HEK293 (cell line): ENCODE data around the gene INSIG2.

Experiments
- CTCF ChIA-PET: fragments of 350-600 bp; formaldehyde crosslinking; extraction: SDS; loops from one replicate; lab custom pipeline; 2021; ENCODE audit warnings: antibody characterized with exemption; lab: Yijun Ruan, JAX
- POLR2A ChIA-PET: fragments of 300-600 bp; formaldehyde crosslinking; extraction: SDS; loops from one replicate; lab custom pipeline; 2020; ENCODE audit warnings: antibody characterized with exemption, inconsistent platforms; lab: Yijun Ruan, JAX
- H3K27ac ChIP-seq: fragments of 200-500 bp; sonication (Bioruptor generic); 2 replicates; pipeline ENCODE4 v1.5.1; 2014; ENCODE audit warnings: low read depth, low read length, control low read depth, inconsistent platforms; ENCODE audit errors: extremely low read depth
- H3K36me3 ChIP-seq, 2 experiments: fragments of 200-500 bp in 1 of 2; sonication (Bioruptor generic) in 1 of 2; 1 replicate in 1 of 2; 2 replicates in 1 of 2; pipeline ENCODE4 v1.5.1; 2014 to 2017; ENCODE audit warnings: inconsistent platforms in 2 of 2, low read length in 2 of 2; ENCODE audit not compliant: control insufficient read depth in 2 of 2, insufficient read depth in 1 of 2
- H3K4me1 ChIP-seq: fragments of 200-500 bp; sonication (Bioruptor generic); 2 replicates; pipeline ENCODE4 v1.5.1; 2014; ENCODE audit warnings: mild to moderate bottlenecking, low read length, inconsistent platforms; ENCODE audit not compliant: control insufficient read depth, insufficient read depth
- H3K4me3 ChIP-seq: 2 replicates; pipeline ENCODE4 v1.5.1; 2011; ENCODE audit warnings: low read depth, mild to moderate bottlenecking, control low read depth, low read length, moderate library complexity
- H3K9me3 ChIP-seq: fragments of 200-500 bp; sonication (Bioruptor generic); 2 replicates; pipeline ENCODE4 v1.5.1; 2014; ENCODE audit warnings: low read depth, low read length, inconsistent platforms; ENCODE audit not compliant: control insufficient read depth, insufficient read depth
- BCL11B ChIP-seq: fragments of 450-650 bp; formaldehyde crosslinking; IDR thresholded peaks from 2 replicates; pipeline ENCODE4 v1.5.1; 2016; ENCODE audit warnings: low read depth, missing biosample characterization, missing genetic modification characterization
- GFI1B ChIP-seq: fragments of 450-650 bp; formaldehyde crosslinking; IDR thresholded peaks from 2 replicates; pipeline ENCODE4 v1.5.1; 2016; ENCODE audit warnings: missing biosample characterization, missing genetic modification characterization
- GLIS2 ChIP-seq: fragments of 450-650 bp; formaldehyde crosslinking; IDR thresholded peaks from 2 replicates; pipeline ENCODE4 v1.5.1; 2016; ENCODE audit warnings: missing biosample characterization, missing genetic modification characterization
- HOXA7 ChIP-seq: sonication (generic); formaldehyde crosslinking; IDR thresholded peaks from 2 replicates; pipeline ENCODE4 v1.8.1; 2022; ENCODE audit warnings: missing genetic modification reagents, borderline replicate concordance
- KLF10 ChIP-seq: fragments of 450-650 bp; IDR thresholded peaks from 2 replicates; pipeline ENCODE4 v1.5.1; 2018; ENCODE audit warnings: missing biosample characterization, mild to moderate bottlenecking, missing genetic modification characterization
- MYNN ChIP-seq: fragments of 450-650 bp; formaldehyde crosslinking; IDR thresholded peaks from 2 replicates; pipeline ENCODE4 v1.5.1; 2016; ENCODE audit warnings: missing biosample characterization, missing genetic modification characterization, borderline replicate concordance
- PRDM1 ChIP-seq: fragments of 450-650 bp; formaldehyde crosslinking; IDR thresholded peaks from 2 replicates; pipeline ENCODE4; 2016; ENCODE audit warnings: missing biosample characterization, missing genetic modification characterization
- SCRT2 ChIP-seq: fragments of 450-650 bp; formaldehyde crosslinking; IDR thresholded peaks from 2 replicates; pipeline ENCODE4 v1.5.1; 2016; ENCODE audit warnings: missing biosample characterization, missing genetic modification characterization
- SETDB1 ChIP-seq: IDR thresholded peaks from one replicate; pipeline ENCODE4 v1.6.1; 2017; ENCODE audit warnings: mild to moderate bottlenecking, low read length, moderate library complexity, mixed read lengths; ENCODE audit not compliant: insufficient read length
- ZBTB17 ChIP-seq: fragments of 450-650 bp; formaldehyde crosslinking; IDR thresholded peaks from 2 replicates; pipeline ENCODE4 v1.5.1; 2016; ENCODE audit warnings: missing biosample characterization, missing genetic modification characterization
- ZBTB20 ChIP-seq: fragments of 450-650 bp; formaldehyde crosslinking; IDR thresholded peaks from 2 replicates; pipeline ENCODE4 v1.5.1; 2016; ENCODE audit warnings: missing biosample characterization, missing genetic modification characterization
- ZNF114 ChIP-seq: fragments of 450-650 bp; formaldehyde crosslinking; IDR thresholded peaks from 2 replicates; pipeline ENCODE4 v1.5.0; 2017; ENCODE audit warnings: missing biosample characterization, missing genetic modification characterization
- ZNF138 ChIP-seq: fragments of 450-650 bp; formaldehyde crosslinking; IDR thresholded peaks from 2 replicates; pipeline ENCODE4 v1.5.1; 2016; ENCODE audit warnings: missing biosample characterization, missing genetic modification characterization, borderline replicate concordance
- ZNF157 ChIP-seq: fragments of 450-650 bp; formaldehyde crosslinking; IDR thresholded peaks from 2 replicates; pipeline ENCODE4 v1.5.1; 2016; ENCODE audit warnings: missing biosample characterization, missing genetic modification characterization
- ZNF175 ChIP-seq: fragments of 450-650 bp; formaldehyde crosslinking; IDR thresholded peaks from 2 replicates; pipeline ENCODE4 v1.5.1; 2016; ENCODE audit warnings: missing biosample characterization, missing genetic modification characterization
- ZNF19 ChIP-seq: fragments of 450-650 bp; formaldehyde crosslinking; IDR thresholded peaks from 2 replicates; pipeline ENCODE4; 2016; ENCODE audit warnings: missing biosample characterization, missing genetic modification characterization, low read depth
- ZNF449 ChIP-seq: fragments of 450-650 bp; formaldehyde crosslinking; IDR thresholded peaks from 2 replicates; pipeline ENCODE4 v1.5.1; 2017; ENCODE audit warnings: missing biosample characterization, mild to moderate bottlenecking, missing genetic modification characterization, moderate library complexity
- ZNF473 ChIP-seq: fragments of 450-650 bp; formaldehyde crosslinking; IDR thresholded peaks from 2 replicates; pipeline ENCODE4 v1.5.1; 2017; ENCODE audit warnings: missing biosample characterization, missing genetic modification characterization
- ZNF521 ChIP-seq: fragments of 450-650 bp; formaldehyde crosslinking; IDR thresholded peaks from 2 replicates; pipeline ENCODE4 v1.5.1; 2017; ENCODE audit warnings: missing biosample characterization, mild to moderate bottlenecking, missing genetic modification characterization
- ZNF555 ChIP-seq: fragments of 450-650 bp; formaldehyde crosslinking; conservative IDR thresholded peaks from 2 replicates; pipeline ENCODE4 v1.5.1; 2017; ENCODE audit warnings: missing biosample characterization, mild to moderate bottlenecking, missing genetic modification characterization, inconsistent platforms
- ZNF571 ChIP-seq: fragments of 450-650 bp; formaldehyde crosslinking; IDR thresholded peaks from 2 replicates; pipeline ENCODE4 v1.5.0; 2017; ENCODE audit warnings: missing biosample characterization, missing genetic modification characterization
- ZNF626 ChIP-seq: fragments of 450-650 bp; sonication (Bioruptor Pico); formaldehyde crosslinking; IDR thresholded peaks from 2 replicates; pipeline ENCODE4 v1.5.1; 2018; ENCODE audit warnings: missing biosample characterization, missing genetic modification characterization, inconsistent platforms
- ZNF76 ChIP-seq: fragments of 450-650 bp; formaldehyde crosslinking; IDR thresholded peaks from 2 replicates; pipeline ENCODE4; 2016; ENCODE audit warnings: low read depth, missing biosample characterization, missing genetic modification characterization, borderline replicate concordance
- ZNF768 ChIP-seq: fragments of 450-650 bp; formaldehyde crosslinking; IDR thresholded peaks from 2 replicates; pipeline ENCODE4 v1.5.1; 2018; ENCODE audit warnings: missing biosample characterization, mild to moderate bottlenecking, missing genetic modification characterization
- ZNF785 ChIP-seq: fragments of 450-650 bp; formaldehyde crosslinking; IDR thresholded peaks from 2 replicates; pipeline ENCODE4 v1.5.1; 2016; ENCODE audit warnings: missing biosample characterization, missing genetic modification characterization
- ZNF830 ChIP-seq: fragments of 450-650 bp; IDR thresholded peaks from 2 replicates; pipeline ENCODE4 v1.5.0; 2018; ENCODE audit warnings: missing biosample characterization, missing genetic modification characterization, low read depth, mild to moderate bottlenecking, moderate library complexity
- TF ChIP-seq, protein P1 (sequence below): fragments of 450-650 bp; IDR thresholded peaks from 2 replicates; pipeline ENCODE4 v1.5.1; 2018; ENCODE audit warnings: missing biosample characterization, mild to moderate bottlenecking, missing genetic modification characterization
- TF ChIP-seq, protein P2 (sequence below): fragments of 450-650 bp; formaldehyde crosslinking; IDR thresholded peaks from 2 replicates; pipeline ENCODE4 v1.5.1; 2016; ENCODE audit warnings: missing biosample characterization, missing genetic modification characterization
- TF ChIP-seq, protein P3 (sequence below): sonication (generic); formaldehyde crosslinking; IDR thresholded peaks from 2 replicates; pipeline ENCODE4 v1.8.1; 2022; ENCODE audit warnings: mild to moderate bottlenecking, moderate library complexity, missing genetic modification reagents

INSIG2 gene

GRCh38 chr2:118103951-118104940, 16.0 kb downstream of the INSIG2 start:
- TF ChIP-seq SCRT2 (tag by site-specific recombination) (no peak), ZNF830 (no peak), ZNF114 (tag by site-specific recombination) (no peak), ZNF768 (no peak), PRDM1 (tag by site-specific recombination) (no peak), ZNF76 (no peak), ZNF157 (no peak), ZNF555 (tag by site-specific recombination) (no peak), ZBTB20 (tag by site-specific recombination) (no peak), KLF10 (tag by site-specific recombination) (no peak), GLIS2 (tag by site-specific recombination) (no peak), ZNF473 (no peak), ZNF19 (tag by site-specific recombination) (no peak)
- TF ChIP-seq, protein P1, sequence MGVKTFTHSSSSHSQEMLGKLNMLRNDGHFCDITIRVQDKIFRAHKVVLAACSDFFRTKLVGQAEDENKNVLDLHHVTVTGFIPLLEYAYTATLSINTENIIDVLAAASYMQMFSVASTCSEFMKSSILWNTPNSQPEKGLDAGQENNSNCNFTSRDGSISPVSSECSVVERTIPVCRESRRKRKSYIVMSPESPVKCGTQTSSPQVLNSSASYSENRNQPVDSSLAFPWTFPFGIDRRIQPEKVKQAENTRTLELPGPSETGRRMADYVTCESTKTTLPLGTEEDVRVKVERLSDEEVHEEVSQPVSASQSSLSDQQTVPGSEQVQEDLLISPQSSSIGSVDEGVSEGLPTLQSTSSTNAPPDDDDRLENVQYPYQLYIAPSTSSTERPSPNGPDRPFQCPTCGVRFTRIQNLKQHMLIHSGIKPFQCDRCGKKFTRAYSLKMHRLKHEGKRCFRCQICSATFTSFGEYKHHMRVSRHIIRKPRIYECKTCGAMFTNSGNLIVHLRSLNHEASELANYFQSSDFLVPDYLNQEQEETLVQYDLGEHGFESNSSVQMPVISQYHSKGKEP (tag by site-specific recombination): no peak
- no peak overlapping the region for H3K27ac ChIP-seq
- H3K4me1 ChIP-seq: no peaks in the 10 kb centered on the region
- no peaks in the 10 kb centered on the region for H3K9me3 ChIP-seq
- no peak overlapping the region for H3K4me3 ChIP-seq
- CTCF ChIA-PET: interaction anchor here (0.6 kb wide), 1 partner anchor 684 kb away, joined by 4 read pairs; no protein-coding TSS in a partner anchor
- peaks cover 14 to 31% of the 10 kb centered on the region in 2 experiments; a peak in 2 of 3 replicates for H3K36me3 ChIP-seq
- POLR2A ChIA-PET: interaction anchor here (0.5 kb wide), 1 partner anchor 88 kb away, joined by 3 read pairs; no protein-coding TSS in a partner anchor

- H3K36me3 ChIP-seq: peaks cover 21 to 40% of the 10 kb centered on the region in 2 experiments; a peak in 2 of 3 replicates
- no peaks in the 10 kb centered on the region for H3K9me3 ChIP-seq
- CTCF ChIA-PET: interaction anchor here (1.6 kb wide), 1 partner anchor 54 kb away, joined by 4 read pairs; no protein-coding TSS in a partner anchor
- POLR2A ChIA-PET: no interaction called here
- H3K4me3 ChIP-seq: no peak overlapping the region
- H3K4me1 ChIP-seq: no peaks in the 10 kb centered on the region
- no peak for TF ChIP-seq ZNF449 (tag by site-specific recombination)
- TF ChIP-seq ZNF785 (tag by site-specific recombination): no peak
- TF ChIP-seq ZNF626 (tag by site-specific recombination): no peak
- no peak for TF ChIP-seq ZNF138 (tag by site-specific recombination)
- TF ChIP-seq GFI1B (tag by site-specific recombination): no peak
- no peak for TF ChIP-seq ZBTB17 (tag by site-specific recombination)
- TF ChIP-seq, protein P2, sequence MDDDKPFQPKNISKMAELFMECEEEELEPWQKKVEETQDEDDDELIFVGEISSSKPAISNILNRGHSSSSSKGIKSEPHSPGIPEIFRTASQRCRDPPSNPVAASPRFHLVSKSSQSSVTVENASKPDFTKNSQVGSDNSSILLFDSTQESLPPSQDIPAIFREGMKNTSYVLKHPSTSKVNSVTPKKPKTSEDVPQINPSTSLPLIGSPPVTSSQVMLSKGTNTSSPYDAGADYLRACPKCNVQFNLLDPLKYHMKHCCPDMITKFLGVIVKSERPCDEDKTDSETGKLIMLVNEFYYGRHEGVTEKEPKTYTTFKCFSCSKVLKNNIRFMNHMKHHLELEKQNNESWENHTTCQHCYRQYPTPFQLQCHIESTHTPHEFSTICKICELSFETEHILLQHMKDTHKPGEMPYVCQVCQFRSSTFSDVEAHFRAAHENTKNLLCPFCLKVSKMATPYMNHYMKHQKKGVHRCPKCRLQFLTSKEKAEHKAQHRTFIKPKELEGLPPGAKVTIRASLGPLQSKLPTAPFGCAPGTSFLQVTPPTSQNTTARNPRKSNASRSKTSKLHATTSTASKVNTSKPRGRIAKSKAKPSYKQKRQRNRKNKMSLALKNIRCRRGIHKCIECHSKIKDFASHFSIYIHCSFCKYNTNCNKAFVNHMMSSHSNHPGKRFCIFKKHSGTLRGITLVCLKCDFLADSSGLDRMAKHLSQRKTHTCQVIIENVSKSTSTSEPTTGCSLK (tag by site-specific recombination): no peak
- TF ChIP-seq MYNN: no peak
- TF ChIP-seq ZNF175 (tag by site-specific recombination): no peak
- no peak for TF ChIP-seq PRDM1 (tag by site-specific recombination)
- TF ChIP-seq ZNF571 (tag by site-specific recombination): no peak
- TF ChIP-seq BCL11B (tag by site-specific recombination): no peak
- no peak for TF ChIP-seq SETDB1
- TF ChIP-seq ZNF521 (tag by site-specific recombination): no peak
- TF ChIP-seq ZNF473: no peak
- no peak for TF ChIP-seq ZNF19 (tag by site-specific recombination)
- TF ChIP-seq HOXA7: no peak
- TF ChIP-seq, protein P3, sequence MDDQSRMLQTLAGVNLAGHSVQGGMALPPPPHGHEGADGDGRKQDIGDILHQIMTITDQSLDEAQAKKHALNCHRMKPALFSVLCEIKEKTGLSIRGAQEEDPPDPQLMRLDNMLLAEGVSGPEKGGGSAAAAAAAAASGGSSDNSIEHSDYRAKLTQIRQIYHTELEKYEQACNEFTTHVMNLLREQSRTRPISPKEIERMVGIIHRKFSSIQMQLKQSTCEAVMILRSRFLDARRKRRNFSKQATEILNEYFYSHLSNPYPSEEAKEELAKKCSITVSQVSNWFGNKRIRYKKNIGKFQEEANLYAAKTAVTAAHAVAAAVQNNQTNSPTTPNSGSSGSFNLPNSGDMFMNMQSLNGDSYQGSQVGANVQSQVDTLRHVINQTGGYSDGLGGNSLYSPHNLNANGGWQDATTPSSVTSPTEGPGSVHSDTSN (CRISPR knock-in tag): no peak
- H3K27ac ChIP-seq: no peak overlapping the region
Measured at GRCh38 chr2:118105497-118105896, 17.2 kb downstream of the INSIG2 start.
